Jurkat, Clone E6-1 (cell line): ENCODE results near the gene FGGY.
"Not testable (repeated sequence)": the region's sequence is repeated elsewhere in the genome, so short reads cannot be mapped to it uniquely, and the experiment has no call there.

Experiments
- DNase-seq: peaks from one replicate; pipeline ENCODE4 v3.0.0-alpha.2; 2011; ENCODE audit warnings: low read depth, low spot score
- H3K4me3 ChIP-seq: 2 replicates; pipeline ENCODE4 v1.5.1; 2011; ENCODE audit warnings: mild to moderate bottlenecking, low read length, control low read depth, moderate library complexity

FGGY gene

DNA sequence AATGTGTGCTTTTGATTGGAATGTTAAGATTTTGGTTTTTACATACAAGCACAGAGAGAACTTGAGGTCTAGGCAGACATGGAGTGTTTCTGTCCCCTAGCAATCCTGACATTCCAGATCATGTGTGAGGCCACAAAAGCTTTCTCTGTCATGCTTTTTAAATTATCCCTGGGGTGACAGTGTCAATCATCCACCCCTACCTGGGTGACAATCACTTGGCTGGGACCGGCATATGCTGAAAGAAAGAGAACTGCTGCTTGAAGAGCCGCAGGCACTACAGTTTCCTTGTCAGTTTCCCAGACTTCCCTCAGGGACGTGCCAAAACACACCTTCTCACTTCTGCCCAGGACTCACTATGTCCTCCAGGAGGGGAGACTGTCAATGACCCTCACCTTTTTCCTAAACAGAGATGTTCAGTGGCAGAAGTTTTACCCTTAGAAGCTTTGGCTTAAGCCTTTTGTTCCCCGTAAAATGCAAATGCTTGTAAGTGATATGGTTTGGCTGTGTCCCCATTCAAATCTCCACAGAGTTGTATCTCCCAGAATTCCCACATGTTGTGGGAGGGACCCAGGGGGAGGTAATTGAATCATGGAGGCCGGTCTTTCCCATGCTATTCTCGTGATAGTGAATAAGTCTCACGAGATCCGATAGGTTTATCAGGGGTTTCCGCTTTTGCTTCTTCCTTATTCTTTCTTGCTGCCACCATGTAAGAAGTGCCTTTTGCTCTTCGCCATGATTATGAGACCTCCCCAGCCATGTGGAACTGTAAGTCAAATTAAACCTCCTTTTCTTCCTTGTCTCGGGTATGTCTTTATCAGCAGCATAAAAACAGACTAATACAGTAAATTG, 217.4 kb downstream of the FGGY start:
- DNase-seq, result no peak
- no peak overlapping the region for H3K4me3 ChIP-seq

DNA sequence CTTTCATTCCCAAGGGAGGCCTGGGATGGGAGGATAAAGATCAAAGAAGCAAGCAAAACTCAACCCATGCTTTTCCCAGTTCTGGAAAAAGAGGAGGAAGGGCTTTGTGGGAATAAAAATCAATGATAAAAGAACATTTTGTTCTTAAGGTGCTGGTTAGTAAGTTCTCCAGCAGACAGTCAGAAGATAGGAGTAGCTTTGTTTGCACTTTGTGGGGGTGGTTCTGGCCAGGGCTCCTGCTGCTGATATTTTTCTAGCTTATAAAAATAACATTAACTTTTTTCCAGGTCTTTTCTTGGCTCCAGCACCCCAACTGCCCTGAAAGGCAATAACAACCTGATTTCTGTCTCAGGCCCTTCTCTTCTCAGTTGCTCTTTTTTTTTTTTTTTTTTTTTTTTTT, 220.0 kb downstream of the FGGY start:
- DNase-seq, result no peak
- H3K4me3 ChIP-seq, result no peak overlapping the region

DNA sequence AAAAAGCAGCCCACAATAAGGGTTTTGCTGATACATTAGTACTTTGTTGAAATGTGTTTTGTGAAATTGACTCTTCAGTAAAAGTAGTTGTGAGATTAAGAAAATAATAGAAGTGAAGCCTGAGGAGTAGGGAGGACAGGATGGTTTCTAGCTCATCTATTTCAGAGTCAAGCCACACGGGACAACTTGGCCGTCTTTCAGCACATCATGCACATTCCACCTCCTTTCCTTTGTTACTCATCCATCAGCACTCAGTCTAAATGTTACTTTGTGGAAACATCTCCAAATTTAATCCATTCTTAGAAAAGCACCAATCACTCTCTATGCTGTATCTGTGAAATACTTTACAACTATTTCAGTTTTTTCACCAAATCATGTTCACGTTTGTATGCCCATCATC, 223.3 kb downstream of the FGGY start:
- H3K4me3 ChIP-seq, result no peak overlapping the region
- no peak for DNase-seq

DNA sequence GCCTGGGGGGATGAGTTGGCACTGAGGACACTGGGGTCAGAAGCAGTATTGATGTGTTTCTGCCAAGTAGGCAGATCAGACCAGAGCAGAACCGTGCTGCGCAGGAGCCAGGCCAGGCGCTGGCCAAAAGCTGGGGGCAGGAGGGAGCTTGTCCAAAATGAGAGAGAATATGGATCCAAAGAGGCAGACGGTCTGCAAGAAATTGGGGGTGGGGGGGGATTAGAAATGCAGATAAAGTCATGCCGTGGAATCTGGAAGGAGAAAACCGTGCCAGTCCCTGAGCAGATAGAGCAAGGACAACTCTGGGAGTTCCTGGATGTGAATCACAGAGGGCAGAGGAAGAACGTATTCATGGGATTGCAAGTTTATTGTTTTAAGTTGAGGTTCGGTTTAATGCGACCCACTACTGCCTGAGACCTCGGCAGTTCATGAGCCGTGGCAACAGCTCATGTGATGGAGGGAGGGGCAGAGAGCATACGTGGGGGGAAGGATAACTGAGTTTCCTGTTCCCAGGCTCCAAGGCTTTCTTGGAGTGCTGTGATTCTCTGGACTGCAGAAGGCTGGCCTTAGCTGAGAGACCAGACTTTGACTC, 224.0 kb downstream of the FGGY start:
- no peak for DNase-seq
- no peak overlapping the region for H3K4me3 ChIP-seq

DNA sequence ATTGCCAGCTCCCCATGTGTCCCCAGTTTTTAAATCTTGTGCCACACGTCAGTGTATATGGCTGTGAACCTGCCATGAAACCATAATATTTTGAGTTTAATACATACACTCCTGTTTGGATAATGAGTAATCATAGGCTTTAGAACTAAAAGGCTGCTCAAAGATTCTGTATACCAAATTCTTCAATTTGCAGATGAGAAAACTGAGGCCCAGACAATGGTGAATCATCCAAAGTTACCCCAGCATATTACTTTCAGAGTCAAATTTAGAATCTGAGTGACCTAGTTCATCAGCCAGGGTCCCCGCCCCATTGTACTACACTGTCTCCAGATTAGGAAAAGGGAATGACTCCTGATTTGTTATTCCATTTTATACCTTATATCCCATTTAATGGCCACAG, 224.6 kb downstream of the FGGY start:
- no peak for DNase-seq
- H3K4me3 ChIP-seq, result no peak overlapping the region

DNA sequence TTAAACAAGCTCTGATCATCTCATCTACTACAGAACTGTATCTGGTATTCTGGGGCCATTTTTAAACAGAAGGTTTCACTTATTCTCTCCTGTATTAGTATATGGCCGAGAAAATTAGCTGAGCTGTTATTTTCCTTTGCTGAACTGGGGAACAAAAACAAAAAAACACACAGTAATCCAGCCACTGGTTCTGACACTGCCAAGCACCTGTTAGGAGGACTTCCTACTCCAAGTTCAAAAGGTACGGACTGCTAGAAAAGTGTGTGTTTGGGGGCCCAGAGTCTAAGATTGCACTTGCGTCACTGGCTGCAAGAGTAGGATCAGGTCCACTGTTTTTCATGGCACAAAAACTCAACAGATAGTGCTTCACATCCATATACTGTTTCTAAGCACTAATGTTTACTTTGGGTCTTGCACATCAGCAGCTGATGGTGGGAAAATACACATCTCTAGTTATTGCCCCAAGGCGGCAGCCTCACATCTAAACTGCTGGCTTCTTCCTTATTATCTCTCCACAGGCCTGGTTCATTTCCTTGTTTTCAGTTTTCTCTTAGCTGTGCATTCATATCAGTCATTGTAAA, 226.1 kb downstream of the FGGY start:
- H3K4me3 ChIP-seq, result no peak overlapping the region
- DNase-seq, result no peak

DNA sequence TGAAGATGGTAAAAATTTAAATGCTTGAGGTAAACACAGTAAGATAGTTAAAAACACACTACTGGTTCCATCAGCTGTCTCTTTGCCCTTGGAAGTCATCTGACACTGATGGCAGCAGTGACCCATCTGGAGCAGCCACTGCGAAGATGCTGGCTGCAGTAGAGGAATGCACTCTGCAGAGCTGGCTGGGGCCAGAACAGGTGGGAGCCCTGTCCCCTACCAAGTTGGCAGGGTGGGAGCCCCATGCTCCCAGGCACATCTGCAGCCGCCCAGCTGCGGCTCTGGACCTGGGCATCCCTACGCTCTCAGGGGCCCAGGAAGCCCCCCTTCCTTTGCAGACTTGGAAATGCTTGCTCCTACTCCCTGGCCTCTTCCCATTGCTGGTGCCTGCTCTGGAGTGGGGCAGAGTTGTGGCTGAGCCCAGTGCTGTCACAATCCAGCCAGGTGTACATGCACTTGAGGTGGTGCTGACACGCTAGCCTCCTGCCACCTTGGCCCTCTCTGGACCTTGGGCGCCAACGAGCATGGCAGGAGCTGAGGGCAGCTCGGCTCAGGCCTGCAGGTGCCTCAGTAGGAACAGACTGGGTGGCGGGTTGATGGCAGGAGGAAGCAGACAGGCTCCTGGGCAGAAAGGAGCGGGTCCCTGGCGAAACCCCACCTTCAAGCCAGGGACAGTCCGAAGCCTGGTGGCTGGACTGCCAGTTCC, 227.0 kb downstream of the FGGY start:
- no peak overlapping the region for H3K4me3 ChIP-seq
- no peak for DNase-seq

DNA sequence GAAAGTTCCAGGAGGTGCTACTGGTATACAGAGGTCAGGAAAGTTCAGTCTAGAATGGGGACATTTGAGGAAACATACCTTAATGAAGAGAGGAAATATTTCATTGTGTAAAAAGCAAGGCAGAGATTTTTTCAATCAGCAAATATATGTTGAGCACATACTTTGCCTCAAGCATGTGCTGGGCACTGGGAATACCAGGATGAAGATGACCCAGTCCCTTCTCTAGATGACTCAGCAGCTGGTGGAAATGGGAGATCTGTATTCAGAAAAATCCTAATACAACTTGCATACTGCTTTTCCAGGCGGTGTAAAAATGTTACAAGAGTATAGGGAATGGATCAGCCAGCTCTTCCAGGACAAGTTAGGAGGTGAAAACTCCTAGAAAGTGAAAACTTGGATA, 229.3 kb downstream of the FGGY start:
- no peak for DNase-seq
- no peak overlapping the region for H3K4me3 ChIP-seq

DNA sequence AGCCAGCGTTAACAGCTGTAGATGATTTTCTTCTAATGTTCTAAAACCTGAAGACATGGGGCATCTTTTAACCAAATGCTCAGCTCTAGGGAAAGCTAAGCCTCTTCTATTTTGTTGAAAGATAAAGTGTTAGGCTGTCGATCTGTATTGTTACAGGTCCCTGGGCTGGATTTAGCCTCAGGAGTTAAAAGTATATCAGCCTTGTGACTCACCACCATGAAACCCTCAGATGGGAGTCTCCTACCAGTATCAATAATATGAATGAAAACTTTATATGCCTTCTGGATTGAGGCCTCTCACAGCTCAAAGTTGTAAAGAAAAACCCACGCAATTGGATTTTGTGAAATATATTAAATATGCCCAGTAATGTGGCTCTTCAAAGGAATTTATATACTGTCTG, 231.6 kb downstream of the FGGY start:
- no peak overlapping the region for H3K4me3 ChIP-seq
- DNase-seq, result no peak

DNA sequence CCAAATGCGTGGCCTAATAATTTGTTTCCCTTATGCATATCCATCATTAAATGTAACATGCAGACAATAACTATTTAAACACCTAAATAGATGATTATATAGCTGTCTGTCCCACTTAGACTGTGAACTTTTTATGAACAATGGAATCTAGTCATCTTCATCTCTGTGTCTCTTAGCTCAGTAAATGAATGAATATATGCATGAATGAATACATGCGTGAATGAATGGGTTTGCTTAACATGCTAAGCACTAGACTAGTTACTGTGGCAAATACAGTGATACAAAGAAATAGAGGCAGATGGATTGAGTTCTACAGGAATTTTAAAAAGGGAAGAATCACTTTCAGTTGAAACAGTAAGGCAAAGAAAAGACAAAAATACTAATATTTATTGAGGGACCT, 232.0 kb downstream of the FGGY start:
- no peak overlapping the region for H3K4me3 ChIP-seq
- no peak for DNase-seq

DNA sequence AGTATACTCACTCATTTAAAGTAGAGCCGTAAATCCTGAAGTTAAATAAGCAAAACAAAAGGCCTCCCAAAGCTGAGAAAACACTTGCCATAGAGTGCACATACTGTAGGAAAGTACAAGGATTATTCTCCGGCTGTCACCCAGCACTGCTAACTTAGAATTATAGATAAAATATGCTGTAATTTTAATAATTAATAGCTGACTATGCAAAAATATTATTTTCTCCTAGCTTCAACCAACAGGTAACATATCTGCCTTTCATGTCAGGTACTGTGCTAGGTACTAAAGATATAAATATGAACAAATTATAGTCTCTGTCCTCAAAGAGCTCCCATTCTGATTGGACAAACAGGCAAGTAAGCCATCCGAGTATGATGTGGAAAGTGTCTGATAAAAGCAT, 233.2 kb downstream of the FGGY start:
- no peak for DNase-seq
- no peak overlapping the region for H3K4me3 ChIP-seq

DNA sequence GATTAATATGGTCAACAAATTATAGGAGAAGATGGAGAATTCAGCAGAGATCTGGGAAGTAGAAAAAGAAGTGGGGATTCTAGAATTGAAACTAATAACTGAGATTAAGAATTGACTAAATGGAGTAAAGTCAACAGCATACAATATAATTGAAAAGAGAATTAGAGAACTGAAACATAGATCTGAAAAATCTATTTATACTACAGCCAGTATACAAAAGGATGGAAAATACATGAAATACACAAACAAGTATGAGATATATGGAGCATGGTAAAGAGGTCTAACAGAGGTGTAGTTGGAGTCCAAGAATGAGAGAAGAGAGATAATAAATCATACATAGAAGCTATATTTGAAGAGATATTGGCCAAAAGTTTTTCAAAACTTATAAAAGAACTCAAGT, 235.2 kb downstream of the FGGY start:
- DNase-seq, result no peak
- no peak overlapping the region for H3K4me3 ChIP-seq

DNA sequence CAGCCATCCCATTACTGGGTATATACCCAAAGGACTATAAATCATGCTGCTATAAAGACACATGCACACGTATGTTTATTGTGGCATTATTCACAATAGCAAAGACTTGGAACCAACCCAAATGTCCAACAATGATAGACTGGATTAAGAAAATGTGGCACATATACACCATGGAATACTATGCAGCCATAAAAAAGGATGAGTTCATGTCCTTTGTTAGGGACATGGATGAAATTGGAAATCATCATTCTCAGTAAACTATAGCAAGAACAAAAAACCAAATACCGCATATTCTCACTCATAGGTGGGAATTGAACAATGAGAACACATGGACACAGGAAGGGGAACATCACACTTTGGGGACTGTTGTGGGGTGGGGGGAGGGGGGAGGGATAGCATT, 241.6 kb downstream of the FGGY start:
- DNase-seq, H3K4me3 ChIP-seq: not testable (repeated sequence)

DNA sequence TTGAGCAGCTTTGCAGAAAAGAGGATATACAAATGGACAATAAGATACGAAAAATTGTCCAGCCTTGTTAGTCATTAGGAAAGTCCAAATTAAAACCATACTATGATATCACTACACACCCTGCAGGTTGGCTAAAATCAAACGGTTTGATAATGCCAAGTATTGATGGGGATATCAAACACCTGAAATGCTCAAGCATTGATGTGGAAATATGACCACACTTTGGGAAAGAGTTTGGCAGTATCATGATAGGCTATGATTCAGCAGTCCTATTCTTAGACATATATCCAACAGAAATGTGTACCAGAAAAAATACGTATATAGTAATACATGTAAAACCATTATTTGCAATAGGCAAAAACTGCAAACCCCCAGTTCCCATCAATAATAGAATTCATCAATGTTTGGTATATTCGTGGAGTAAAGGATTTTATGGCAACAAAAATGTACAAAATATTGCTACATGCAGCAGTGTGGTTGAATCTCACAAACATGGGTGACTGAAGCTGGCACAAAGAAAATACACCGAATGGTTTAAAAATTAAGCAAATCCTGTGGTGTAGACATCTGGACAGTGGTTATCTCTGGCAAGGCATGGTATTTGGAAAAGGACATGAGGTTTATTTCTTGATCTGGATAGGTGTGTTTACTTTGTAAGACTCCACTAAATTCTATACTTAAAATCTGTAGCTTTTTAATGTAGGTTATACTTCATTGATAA, 243.2 kb downstream of the FGGY start:
- H3K4me3 ChIP-seq, result no peak overlapping the region
- no peak for DNase-seq

DNA sequence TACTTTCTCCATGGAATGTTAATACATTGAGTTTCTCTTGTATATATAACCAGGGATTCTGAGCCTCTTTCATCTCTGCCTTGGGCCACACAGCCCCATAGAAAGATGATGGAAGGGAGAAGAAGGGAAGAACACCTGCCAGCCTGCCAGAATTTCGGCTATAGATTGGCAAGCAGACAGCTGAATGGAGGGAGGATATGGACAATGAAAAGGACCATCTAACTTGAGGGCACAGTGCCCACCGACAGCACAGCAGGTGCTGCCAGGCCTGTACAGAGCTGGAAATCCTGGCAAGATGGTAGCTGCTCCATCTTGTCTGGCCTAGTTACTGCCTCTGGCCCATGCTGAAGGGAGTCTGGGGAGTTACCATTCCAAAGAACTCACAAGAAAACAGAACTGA, 244.3 kb downstream of the FGGY start:
- DNase-seq, result no peak
- H3K4me3 ChIP-seq, result no peak overlapping the region

DNA sequence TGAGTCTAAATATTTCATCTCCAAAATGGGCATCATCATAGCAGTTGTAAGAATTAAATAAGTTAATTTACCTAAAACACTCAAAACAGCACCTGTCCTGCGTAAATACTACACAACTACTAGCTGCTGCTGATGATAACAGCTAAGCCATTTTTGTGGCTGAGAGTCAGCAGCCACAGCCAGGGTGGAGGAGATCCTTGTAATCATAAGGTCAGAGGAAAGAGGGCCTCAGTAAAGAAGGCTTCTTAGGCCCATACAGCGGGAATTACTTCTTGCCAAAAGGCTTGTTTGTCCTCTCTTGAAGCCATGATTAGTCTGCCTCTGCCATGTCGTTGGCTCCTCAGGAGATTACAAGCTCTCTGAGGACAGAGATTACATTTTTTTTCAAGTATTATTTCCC, 245.0 kb downstream of the FGGY start:
- no peak for DNase-seq
- no peak overlapping the region for H3K4me3 ChIP-seq

DNA sequence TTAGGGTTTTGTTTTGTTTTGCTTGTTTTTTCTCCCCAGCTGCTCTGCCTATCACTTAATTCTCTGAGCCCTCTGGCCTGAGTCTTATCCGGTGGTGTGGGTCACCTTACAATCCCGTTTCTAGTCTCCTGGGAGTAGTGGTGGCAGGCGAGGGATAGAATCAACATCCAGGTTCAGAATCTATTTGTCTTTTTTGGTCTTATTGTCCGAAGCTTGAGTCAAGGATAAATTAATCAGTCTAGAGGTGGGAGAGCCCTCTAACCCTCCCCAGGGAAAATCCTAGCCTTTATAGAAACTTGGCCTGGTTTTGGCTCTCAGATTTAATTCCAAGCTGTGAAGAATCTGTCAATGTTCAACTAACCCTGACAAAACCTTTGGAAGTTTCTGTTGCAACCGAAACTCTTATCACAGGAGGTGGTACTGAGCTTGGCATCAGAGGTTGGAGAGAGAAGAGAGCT, 246.3 kb downstream of the FGGY start:
- no peak overlapping the region for H3K4me3 ChIP-seq
- DNase-seq, result no peak

DNA sequence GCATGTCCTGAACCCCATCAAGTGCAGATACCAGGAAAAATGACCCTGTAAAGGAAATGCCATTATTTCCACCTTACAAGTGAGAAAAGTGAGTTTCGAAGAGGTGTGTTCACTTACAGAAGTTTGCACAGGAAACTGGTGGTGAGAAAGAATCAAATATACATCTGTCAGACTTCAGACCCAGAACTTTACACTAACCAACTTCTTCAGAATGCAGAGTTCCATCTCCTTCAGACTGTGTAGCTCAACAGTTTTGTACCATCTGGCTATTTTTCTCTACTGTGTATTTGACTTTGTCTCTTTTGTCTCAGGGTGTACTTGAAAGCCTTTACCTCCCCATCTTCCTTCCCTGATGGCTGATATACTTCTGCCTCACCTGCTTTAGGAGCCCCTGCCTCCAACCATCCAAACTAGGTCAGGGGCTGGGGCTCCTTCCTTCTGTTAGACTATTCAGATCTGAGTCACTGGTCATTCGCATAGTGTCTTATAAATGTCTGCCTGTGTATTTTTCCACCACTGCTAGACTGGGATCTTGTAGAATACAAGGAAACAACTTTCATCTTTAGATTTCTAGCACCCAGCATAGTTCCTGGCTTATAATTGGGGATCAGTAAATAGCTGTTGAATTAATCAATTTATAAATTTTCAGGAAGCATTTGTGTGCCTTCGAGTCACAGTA, 247.9 kb downstream of the FGGY start:
- H3K4me3 ChIP-seq, result no peak overlapping the region
- peak; percentile 18 for DNase-seq

DNA sequence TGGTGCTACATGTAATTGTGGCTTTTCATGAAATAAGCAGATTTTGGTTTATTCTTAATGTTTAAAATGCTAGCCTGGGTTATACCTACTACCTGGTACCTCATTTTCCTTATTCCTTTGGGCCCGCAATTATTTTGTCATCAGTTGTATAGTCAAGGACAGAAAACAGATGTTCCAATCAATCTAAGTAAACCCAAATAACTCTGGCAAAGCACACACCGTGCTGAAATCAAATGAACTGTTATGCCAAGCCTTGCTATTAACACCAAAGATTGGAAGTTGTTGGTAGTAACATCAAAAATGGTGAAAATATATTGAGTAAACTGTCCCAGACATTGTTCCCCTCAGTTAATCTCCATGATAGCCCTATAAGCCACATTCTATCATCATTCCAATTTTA, 248.9 kb downstream of the FGGY start:
- no peak overlapping the region for H3K4me3 ChIP-seq
- DNase-seq, result no peak
